Adrenal gland (tissue), 5 donors: ENCODE results near the gene GDF2.

Experiments
- POLR2A ChIP-seq, 2 donors: fragments of 450-650 bp; IDR thresholded peaks; one replicate each; pipeline ENCODE4 v1.6.1; 2017; ENCODE audit warnings: antibody characterized with exemption in 2 of 2, mild to moderate bottlenecking in 2 of 2, moderate library complexity in 1 of 2
- TF ChIP-seq, protein P1 (sequence below), 6 experiments: fragments of 450-650 bp in 4 of 6; fragments of 200-600 bp in 2 of 6; sonication (generic) in 1 of 6; IDR thresholded peaks; 1 replicate in 5 of 6; 2 replicates in 1 of 6; pipeline versions ENCODE4 v1.5.1 to v1.8.0; 2016 to 2021; ENCODE audit warnings: antibody characterized with exemption in 6 of 6, mild to moderate bottlenecking in 2 of 6, moderate library complexity in 1 of 6
- donor health status: DM: no; HTN: no; CAD: no.

DNA sequence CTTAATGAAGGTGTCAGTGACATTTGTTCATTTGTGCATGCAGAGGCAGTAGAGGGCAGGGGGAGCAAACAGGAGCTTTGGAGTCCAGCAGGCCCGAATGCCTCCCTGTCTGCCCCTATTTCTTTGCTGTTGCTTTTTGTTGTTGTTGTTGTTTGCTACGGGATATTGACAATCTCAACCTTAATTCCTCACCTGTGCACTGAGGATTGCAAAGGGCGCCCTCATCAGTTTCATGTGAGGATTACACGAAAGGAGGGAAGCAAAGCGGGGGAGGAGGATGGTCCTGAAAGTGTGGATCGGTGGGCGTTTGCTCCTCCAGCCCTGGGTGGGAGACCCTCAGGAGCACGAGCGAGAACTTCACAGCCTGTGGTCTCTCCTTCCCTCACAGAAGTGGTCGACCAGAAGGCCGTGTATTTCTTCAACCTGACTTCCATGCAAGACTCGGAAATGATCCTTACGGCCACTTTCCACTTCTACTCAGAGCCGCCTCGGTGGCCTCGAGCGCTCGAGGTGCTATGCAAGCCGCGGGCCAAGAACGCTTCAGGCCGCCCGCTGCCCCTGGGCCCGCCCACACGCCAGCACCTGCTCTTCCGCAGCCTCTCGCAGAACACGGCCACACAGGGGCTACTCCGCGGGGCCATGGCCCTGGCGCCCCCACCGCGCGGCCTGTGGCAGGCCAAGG, 12.7 kb upstream of the GDF2 start:
- TF ChIP-seq, protein P1, sequence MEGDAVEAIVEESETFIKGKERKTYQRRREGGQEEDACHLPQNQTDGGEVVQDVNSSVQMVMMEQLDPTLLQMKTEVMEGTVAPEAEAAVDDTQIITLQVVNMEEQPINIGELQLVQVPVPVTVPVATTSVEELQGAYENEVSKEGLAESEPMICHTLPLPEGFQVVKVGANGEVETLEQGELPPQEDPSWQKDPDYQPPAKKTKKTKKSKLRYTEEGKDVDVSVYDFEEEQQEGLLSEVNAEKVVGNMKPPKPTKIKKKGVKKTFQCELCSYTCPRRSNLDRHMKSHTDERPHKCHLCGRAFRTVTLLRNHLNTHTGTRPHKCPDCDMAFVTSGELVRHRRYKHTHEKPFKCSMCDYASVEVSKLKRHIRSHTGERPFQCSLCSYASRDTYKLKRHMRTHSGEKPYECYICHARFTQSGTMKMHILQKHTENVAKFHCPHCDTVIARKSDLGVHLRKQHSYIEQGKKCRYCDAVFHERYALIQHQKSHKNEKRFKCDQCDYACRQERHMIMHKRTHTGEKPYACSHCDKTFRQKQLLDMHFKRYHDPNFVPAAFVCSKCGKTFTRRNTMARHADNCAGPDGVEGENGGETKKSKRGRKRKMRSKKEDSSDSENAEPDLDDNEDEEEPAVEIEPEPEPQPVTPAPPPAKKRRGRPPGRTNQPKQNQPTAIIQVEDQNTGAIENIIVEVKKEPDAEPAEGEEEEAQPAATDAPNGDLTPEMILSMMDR (IDR thresholded peaks at IDR 0.05) = peak in 1 of 6 experiments; percentile 13
- no peak for TF ChIP-seq POLR2A (IDR thresholded peaks at IDR 0.05)
